Measurements from ENCODE around the gene LTBP2.
A peak's percentile ranks its signal among the peaks of the same experiment; 100 is the strongest.
"Not testable (repeated sequence)": the region's sequence is repeated elsewhere in the genome, so short reads cannot be mapped to it uniquely, and the experiment has no call there.

The LTBP2 gene

GRCh38 chr14:74554742-74555362 is 57.2 kb downstream of the LTBP2 start:
- no peak for DNase-seq

GRCh38 chr14:74552623-74553022 is 59.4 kb downstream of the LTBP2 start:
- peak in 16 of 56 donors; percentile 6 to 44 (median 19) for DNase-seq

GRCh38 chr14:74551431-74552371 is 60.3 kb downstream of the LTBP2 start:
- peak in 29 of 56 donors; percentile 8 to 67 (median 21) for DNase-seq

GRCh38 chr14:74551001-74551400 is 61.0 kb downstream of the LTBP2 start:
- DNase-seq, result no peak

- no peak for DNase-seq
Measured at GRCh38 chr14:74550071-74550470, 62.0 kb downstream of the LTBP2 start.

GRCh38 chr14:74549588-74549987 is 62.4 kb downstream of the LTBP2 start:
- DNase-seq, result no peak

- peak in 1 of 56 donors; percentile 9 for DNase-seq
Measured at GRCh38 chr14:74548881-74549280, 63.2 kb downstream of the LTBP2 start.

- DNase-seq, result no peak
Measured at GRCh38 chr14:74547331-74547927, 64.6 kb downstream of the LTBP2 start.

- DNase-seq, result no peak
Measured at GRCh38 chr14:74546416-74546815, 65.6 kb downstream of the LTBP2 start.

GRCh38 chr14:74545386-74545785 is 66.7 kb downstream of the LTBP2 start:
- DNase-seq, result no peak

GRCh38 chr14:74543771-74544438 is 68.1 kb downstream of the LTBP2 start:
- DNase-seq, result no peak

- DNase-seq, result no peak
Measured at GRCh38 chr14:74542056-74542685, 69.9 kb downstream of the LTBP2 start.

GRCh38 chr14:74541225-74541624 is 70.8 kb downstream of the LTBP2 start:
- no peak for DNase-seq

GRCh38 chr14:74539503-74539902 is 72.5 kb downstream of the LTBP2 start:
- DNase-seq, result no peak

GRCh38 chr14:74538411-74539391 is 73.3 kb downstream of the LTBP2 start:
- no peak for DNase-seq

GRCh38 chr14:74536336-74536735 is 75.7 kb downstream of the LTBP2 start:
- DNase-seq, result not testable (repeated sequence)

- DNase-seq, result no peak
Measured at GRCh38 chr14:74535756-74536325, 76.2 kb downstream of the LTBP2 start.

GRCh38 chr14:74533576-74533975 is 78.5 kb downstream of the LTBP2 start:
- DNase-seq, result no peak

GRCh38 chr14:74532246-74532645 is 79.8 kb downstream of the LTBP2 start:
- DNase-seq, result no peak
